Transverse colon (tissue), 4 donors: Measurements from ENCODE around the gene DDB1. TPM values are rescaled to one million over a fixed set of nuclear protein-coding genes. Genes with fewer than 3 reads are reported as not detected.

Experiments used
- DNase-seq: peaks from one replicate; pipeline ENCODE4 v3.0.0-alpha.2; 2019
- H3K27ac ChIP-seq, 4 donors: fragments of 200-600 bp; sonication (generic); 2 replicates each; pipeline ENCODE4 v1.5.1; 2016 to 2018; ENCODE audit warnings: inconsistent platforms in 4 of 4
- H3K27me3 ChIP-seq: fragments of 200-600 bp; sonication (generic); 2 replicates; pipeline ENCODE4 v1.5.1; 2017; ENCODE audit warnings: inconsistent platforms
- H3K36me3 ChIP-seq, 4 donors: fragments of 200-600 bp; sonication (generic); 2 replicates each; pipeline ENCODE4 v1.5.1; 2017 to 2019; ENCODE audit warnings: inconsistent platforms in 4 of 4
- H3K4me1 ChIP-seq, 4 donors: fragments of 200-600 bp; sonication (generic); 2 replicates each; pipeline ENCODE4 v1.5.1; 2017 to 2020; ENCODE audit warnings: inconsistent platforms in 4 of 4
- H3K4me3 ChIP-seq, 4 donors: fragments of 200-600 bp; sonication (generic); 1 replicate in 1 of 4; 2 replicates in 3 of 4; pipeline versions ENCODE4 v1.5.1 to v1.6.1; 2017 to 2019; ENCODE audit warnings: inconsistent platforms in 4 of 4
- H3K9me3 ChIP-seq, 2 donors: fragments of 200-600 bp; sonication (generic); 2 replicates each; pipeline ENCODE4 v1.5.1; 2017 to 2019; ENCODE audit warnings: inconsistent platforms in 2 of 2
- EP300 ChIP-seq: sonication (generic); formaldehyde crosslinking; IDR thresholded peaks from one replicate; pipeline ENCODE4 v1.6.1; 2017; ENCODE audit warnings: antibody characterized with exemption, low read depth
- POLR2A ChIP-seq: fragments of 450-650 bp; IDR thresholded peaks from one replicate; pipeline ENCODE4 v1.6.1; 2016; ENCODE audit warnings: antibody characterized with exemption, mild to moderate bottlenecking, moderate library complexity
- POLR2AphosphoS5 ChIP-seq, 3 donors: sonication (generic); formaldehyde crosslinking; IDR thresholded peaks; one replicate each; pipeline ENCODE4 v1.6.1; 2016; ENCODE audit warnings: antibody characterized with exemption in 3 of 3
- WGBS, 2 donors: methylation state at CpG; one replicate each; pipeline ENCODE4 v1.1.5; 2018; ENCODE audit warnings: low coverage in 1 of 2; 5-methylcytosine and 5-hydroxymethylcytosine counted together
- in situ Hi-C, 4 donors: fragments of 200-750 bp; cut with MboI; loops; one replicate each; pipeline versions ENCODE4 v1.15.0 to v1.15.1; 2017; ENCODE audit warnings: low sequenced_read_pairs in 3 of 4, low pct_ligation_motif_present in 1 of 4, low pct_unique_long_range_greater_than_20kb in 1 of 4
- intact Hi-C: fragments of 100-400 bp; cut with DNase I; formaldehyde crosslinking; loops from one replicate; pipeline ENCODE4 v1.15.1; 2023; ENCODE audit warnings: low total_unique reads
- total RNA-seq, 4 donors: library from RNA; depleted of rRNA; stranded (reverse); fragments of >200 nt; gene quantifications; one replicate each; pipeline ENCODE4 v1.1.0, GENCODE V29; 2016
- TF ChIP-seq, protein P1 (sequence below), 5 experiments: fragments of 200-600 bp in 3 of 5; fragments of 450-650 bp in 2 of 5; sonication (generic) in 3 of 5; IDR thresholded peaks; 1 replicate in 2 of 5; 2 replicates in 3 of 5; pipeline ENCODE4 v1.5.1; 2016 to 2017; ENCODE audit warnings: antibody characterized with exemption in 5 of 5, inconsistent platforms in 3 of 5, mild to moderate bottlenecking in 2 of 5, moderate library complexity in 1 of 5

The DDB1 gene
- total RNA-seq, 4 donors from 2014 or later = 105 to 127 (median 123) TPM

DNA sequence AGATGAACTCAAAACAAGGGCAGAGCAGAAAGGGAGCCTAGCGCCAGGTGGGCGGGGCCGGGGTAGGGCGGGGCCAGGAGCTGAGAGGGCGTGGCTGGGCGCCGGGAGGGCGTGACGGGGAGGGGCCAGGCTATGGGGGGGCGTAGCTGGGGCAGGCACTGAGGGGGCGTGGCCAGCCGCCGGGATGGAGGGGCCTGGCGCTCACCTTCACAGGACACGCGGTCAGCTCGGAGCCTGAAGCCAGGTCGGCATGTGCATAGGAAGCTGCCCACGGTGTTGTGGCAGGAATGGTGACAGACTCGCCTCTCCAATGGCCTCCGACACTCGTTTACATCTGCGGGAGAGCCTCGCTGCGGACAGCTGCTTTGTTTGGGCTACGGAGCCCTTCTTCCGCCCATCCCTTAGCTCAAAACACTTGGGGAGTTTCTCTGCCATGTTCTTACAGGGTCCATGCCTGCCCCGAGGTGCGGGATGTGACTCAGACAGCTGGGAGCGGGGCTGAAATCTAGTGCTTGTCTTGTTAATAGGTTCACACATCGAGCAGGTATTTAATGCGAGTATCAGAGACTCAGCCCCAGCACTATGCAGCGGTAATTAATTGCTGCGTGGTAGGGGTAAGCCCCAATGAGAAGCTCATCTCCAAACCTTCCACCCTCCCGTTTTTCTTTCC lies 51.2 kb downstream of the DDB1 start:
- H3K27me3 ChIP-seq = peaks cover 19% of the 10 kb centered on the region
- peak; percentile 81 for DNase-seq
- H3K4me3 ChIP-seq = peak overlapping the region in 1 of 4 donors; percentile 31
- 0 to 38% methylated on average over 1 to 31 of the region's 35 CpGs for WGBS, 2 donors
- H3K4me1 ChIP-seq = peaks cover 0 to 4% (median 0%) of the 10 kb centered on the region in 4 donors
- intact Hi-C loops = no loop called here
- no peak overlapping the region for H3K27ac ChIP-seq
- H3K36me3 ChIP-seq = no peaks in the 10 kb centered on the region
- no peaks in the 10 kb centered on the region for H3K9me3 ChIP-seq
- no peak for TF ChIP-seq POLR2AphosphoS5 (IDR thresholded peaks at IDR 0.05)
- TF ChIP-seq, protein P1, sequence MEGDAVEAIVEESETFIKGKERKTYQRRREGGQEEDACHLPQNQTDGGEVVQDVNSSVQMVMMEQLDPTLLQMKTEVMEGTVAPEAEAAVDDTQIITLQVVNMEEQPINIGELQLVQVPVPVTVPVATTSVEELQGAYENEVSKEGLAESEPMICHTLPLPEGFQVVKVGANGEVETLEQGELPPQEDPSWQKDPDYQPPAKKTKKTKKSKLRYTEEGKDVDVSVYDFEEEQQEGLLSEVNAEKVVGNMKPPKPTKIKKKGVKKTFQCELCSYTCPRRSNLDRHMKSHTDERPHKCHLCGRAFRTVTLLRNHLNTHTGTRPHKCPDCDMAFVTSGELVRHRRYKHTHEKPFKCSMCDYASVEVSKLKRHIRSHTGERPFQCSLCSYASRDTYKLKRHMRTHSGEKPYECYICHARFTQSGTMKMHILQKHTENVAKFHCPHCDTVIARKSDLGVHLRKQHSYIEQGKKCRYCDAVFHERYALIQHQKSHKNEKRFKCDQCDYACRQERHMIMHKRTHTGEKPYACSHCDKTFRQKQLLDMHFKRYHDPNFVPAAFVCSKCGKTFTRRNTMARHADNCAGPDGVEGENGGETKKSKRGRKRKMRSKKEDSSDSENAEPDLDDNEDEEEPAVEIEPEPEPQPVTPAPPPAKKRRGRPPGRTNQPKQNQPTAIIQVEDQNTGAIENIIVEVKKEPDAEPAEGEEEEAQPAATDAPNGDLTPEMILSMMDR (IDR thresholded peaks at IDR 0.05) = no peak
- TF ChIP-seq EP300 = no peak
- TF ChIP-seq POLR2A = no peak
- in situ Hi-C loops = no loop called here

DNA sequence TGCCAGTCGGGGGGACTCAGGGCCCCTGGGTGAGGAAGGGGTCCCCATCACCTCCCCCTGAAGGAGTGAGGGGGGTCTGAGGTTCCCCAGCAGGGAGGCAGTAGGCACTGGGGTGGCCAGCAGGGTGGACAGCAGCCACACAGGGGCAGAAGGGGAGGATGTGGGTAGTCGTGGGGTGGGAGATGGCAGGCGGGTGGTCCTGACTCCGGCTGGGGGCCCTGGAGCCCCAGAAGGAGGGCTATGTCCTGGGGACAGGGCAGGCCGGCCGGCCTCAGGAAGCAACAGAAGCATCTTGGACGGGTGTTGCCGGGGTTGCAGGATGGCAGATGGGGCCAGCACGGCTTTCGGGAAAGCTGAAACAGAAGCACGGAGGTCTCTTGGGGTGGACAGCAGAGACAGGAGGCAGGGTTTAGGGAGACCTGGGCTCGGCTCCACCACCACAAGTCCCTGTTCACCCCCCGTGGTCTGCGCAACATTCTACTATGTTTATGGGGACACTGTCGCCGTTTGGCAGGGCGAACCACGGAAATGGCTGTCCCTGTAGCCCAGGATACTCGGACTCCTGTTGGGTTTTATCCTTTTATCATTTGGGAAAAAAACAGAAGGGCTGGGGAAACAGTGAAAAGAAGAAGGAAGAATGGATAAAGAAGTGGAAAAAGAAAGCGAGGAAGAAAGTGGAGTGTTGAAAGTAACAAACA lies 51.9 kb downstream of the DDB1 start:
- TF ChIP-seq, protein P1 (IDR thresholded peaks at IDR 0.05) = no peak
- TF ChIP-seq POLR2AphosphoS5 (IDR thresholded peaks at IDR 0.05) (no peak), POLR2A (no peak), EP300 (no peak)
- no peaks in the 10 kb centered on the region for H3K9me3 ChIP-seq
- no peaks in the 10 kb centered on the region for H3K36me3 ChIP-seq
- H3K27me3 ChIP-seq = peaks cover 19% of the 10 kb centered on the region
- no peak overlapping the region for H3K27ac ChIP-seq
- H3K4me3 ChIP-seq = peak overlapping the region in 1 of 4 donors; percentile 31
- intact Hi-C loops (no loop called here), in situ Hi-C loops (no loop called here)
- peaks cover 0 to 4% (median 0%) of the 10 kb centered on the region in 4 donors for H3K4me1 ChIP-seq
- no peak for DNase-seq
- 76 to 88% methylated on average over 6 to 20 of the region's 20 CpGs for WGBS, 2 donors

DNA sequence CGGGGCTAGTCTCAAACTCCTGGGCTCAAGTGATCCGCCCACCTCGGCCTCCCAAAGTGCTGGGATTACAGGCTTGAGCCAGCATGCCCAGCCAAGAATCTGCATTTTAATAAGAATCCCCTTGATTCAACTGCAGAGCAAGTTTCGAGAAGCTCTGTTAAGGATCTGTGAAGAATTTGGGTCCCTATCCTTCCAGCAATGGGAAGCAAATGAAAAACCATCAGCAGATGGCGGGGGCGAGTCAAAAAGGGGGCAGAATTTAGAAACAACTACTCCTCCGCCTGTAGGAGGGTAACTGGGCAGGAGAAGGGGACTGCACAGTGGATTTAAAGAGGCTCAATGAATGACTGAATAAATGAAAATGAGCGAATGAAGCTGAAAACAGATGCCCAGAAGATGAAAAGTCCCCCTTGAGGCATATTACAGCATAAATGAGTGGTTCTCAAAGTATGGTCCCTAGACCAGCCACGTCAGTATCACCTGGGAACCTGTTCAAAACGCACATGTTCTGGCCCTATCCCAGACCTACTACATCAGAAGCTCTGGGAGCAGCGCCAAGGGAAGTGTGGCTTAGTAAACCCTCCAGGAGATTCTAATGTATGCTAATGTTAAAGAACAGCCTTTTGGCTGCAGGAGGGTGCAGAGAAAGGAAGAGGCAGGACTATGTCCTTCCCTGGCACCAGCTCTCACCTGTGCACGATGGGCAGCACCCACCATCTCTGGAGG lies 52.8 kb downstream of the DDB1 start:
- peaks cover 24% of the 10 kb centered on the region for H3K27me3 ChIP-seq
- no peak for DNase-seq
- intact Hi-C loops = no loop called here
- no peak overlapping the region for H3K27ac ChIP-seq
- 73 to 75% methylated on average over 6 to 12 of the region's 12 CpGs for WGBS, 2 donors
- H3K36me3 ChIP-seq = no peaks in the 10 kb centered on the region
- peaks cover 0 to 4% (median 0%) of the 10 kb centered on the region in 4 donors for H3K4me1 ChIP-seq
- TF ChIP-seq, protein P1 (IDR thresholded peaks at IDR 0.05) = no peak
- TF ChIP-seq EP300 (no peak), POLR2A (no peak), POLR2AphosphoS5 (IDR thresholded peaks at IDR 0.05) (no peak)
- H3K4me3 ChIP-seq = no peak overlapping the region
- H3K9me3 ChIP-seq = no peaks in the 10 kb centered on the region
- in situ Hi-C loops = no loop called here

DNA sequence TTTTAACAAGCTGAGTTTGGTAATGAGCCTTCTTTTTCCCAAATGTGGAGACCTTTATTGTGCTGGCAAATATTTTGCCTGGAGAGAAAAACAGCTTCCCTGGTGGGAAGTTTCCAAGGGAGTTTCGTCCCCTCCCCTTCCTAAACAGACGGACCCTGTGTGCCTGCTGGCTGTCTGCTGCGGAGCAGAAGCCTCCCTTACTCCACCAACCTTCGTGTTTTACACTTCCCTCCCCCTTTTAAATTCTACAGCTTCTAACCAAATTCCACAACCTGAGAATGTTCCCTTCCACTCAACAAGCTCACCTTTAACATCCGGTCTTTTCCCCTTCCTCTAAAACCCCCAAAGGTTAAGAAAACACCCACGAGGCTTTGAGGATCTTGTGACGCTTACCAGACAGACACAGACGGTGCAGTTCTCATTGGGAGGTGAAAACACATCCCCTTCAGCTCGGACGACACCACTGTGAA lies 54.9 kb downstream of the DDB1 start:
- TF ChIP-seq POLR2A = no peak
- no peak for TF ChIP-seq EP300
- no peak for TF ChIP-seq POLR2AphosphoS5 (IDR thresholded peaks at IDR 0.05)
- TF ChIP-seq, protein P1 (IDR thresholded peaks at IDR 0.05) = no peak
- 57 to 74% methylated on average over 5 to 10 of the region's 10 CpGs for WGBS, 2 donors
- H3K27me3 ChIP-seq = peaks cover 28% of the 10 kb centered on the region
- H3K36me3 ChIP-seq = no peaks in the 10 kb centered on the region
- no peak overlapping the region for H3K27ac ChIP-seq
- peaks cover 0 to 4% (median 0%) of the 10 kb centered on the region in 4 donors for H3K4me1 ChIP-seq
- H3K4me3 ChIP-seq = no peak overlapping the region
- H3K9me3 ChIP-seq = no peaks in the 10 kb centered on the region
- DNase-seq = no peak
- in situ Hi-C loops (no loop called here), intact Hi-C loops (no loop called here)
